GM12865 (cell line): ENCODE measurements around the gene ADAMTS17.

ENCODE experiments used
- DNase-seq: peaks from one replicate; pipeline ENCODE4 v3.0.0; 2010; ENCODE audit warnings: low read depth
- H3K4me3 ChIP-seq: 2 replicates; pipeline ENCODE4 v1.5.1; 2011; ENCODE audit warnings: mild to moderate bottlenecking, low read depth, low read length, control low read depth
- CTCF ChIP-seq: IDR thresholded peaks from 2 replicates; pipeline ENCODE4 v1.5.1; 2011; ENCODE audit warnings: low read length, control low read depth, low read depth, inconsistent platforms; ENCODE audit not compliant: insufficient read depth; ENCODE audit errors: missing control alignments

The ADAMTS17 gene

GRCh38 chr15:100018191-100018590 lies 323.6 kb downstream of the ADAMTS17 start:
- no peak overlapping the region for H3K4me3 ChIP-seq
- no peak for DNase-seq
- no peak for TF ChIP-seq CTCF

- DNase-seq: no peak
- no peak for TF ChIP-seq CTCF
- no peak overlapping the region for H3K4me3 ChIP-seq
These were observed 324.6 kb downstream of the ADAMTS17 start for GRCh38 chr15:100017140-100017539.

GRCh38 chr15:100016632-100017031 lies 325.1 kb downstream of the ADAMTS17 start:
- H3K4me3 ChIP-seq: no peak overlapping the region
- no peak for DNase-seq
- TF ChIP-seq CTCF: no peak

GRCh38 chr15:100011235-100011634 lies 330.5 kb downstream of the ADAMTS17 start:
- H3K4me3 ChIP-seq: no peak overlapping the region
- TF ChIP-seq CTCF: no peak
- no peak for DNase-seq

- no peak for TF ChIP-seq CTCF
- no peak overlapping the region for H3K4me3 ChIP-seq
- DNase-seq: no peak
These were observed 332.4 kb downstream of the ADAMTS17 start for GRCh38 chr15:100009372-100009771.

GRCh38 chr15:100008258-100008657 lies 333.5 kb downstream of the ADAMTS17 start:
- H3K4me3 ChIP-seq: no peak overlapping the region
- DNase-seq: no peak
- no peak for TF ChIP-seq CTCF

- H3K4me3 ChIP-seq: no peak overlapping the region
- DNase-seq: no peak
These were observed 334.2 kb downstream of the ADAMTS17 start for GRCh38 chr15:100007609-100008008.

More at GRCh38 chr15:100007609-100008008, 334.2 kb downstream of the ADAMTS17 start:
- no peak for TF ChIP-seq CTCF
